Panc1 (cell line): Measurements from ENCODE around the gene LRFN2. TPM values are rescaled to one million over a fixed set of nuclear protein-coding genes. Genes with fewer than 3 reads are reported as not detected.

Source experiments
- ATAC-seq: fragments of 200-7000 bp; cut with Tn5 transposase; 2 replicates; pipeline ENCODE4 v1.9.1; 2020; ENCODE audit warnings: mild to moderate bottlenecking, moderate library complexity
- BruUV-seq: library from RNA; stranded (reverse); fragments of 400-500 nt; replicated peaks from 2 replicates; lab custom pipeline; 2021; lab: Mats Ljungman, UMichigan
- CTCF ChIA-PET: fragments of 300-600 bp; sonication (Branson Sonifier 250); formaldehyde crosslinking; loops from one replicate; lab custom pipeline; 2022; ENCODE audit warnings: antibody characterized with exemption; lab: Charles Lee
- POLR2A ChIA-PET: fragments of 300-600 bp; sonication (Branson Sonifier 250); formaldehyde crosslinking; loops from one replicate; lab custom pipeline; 2022; ENCODE audit warnings: antibody characterized with exemption; lab: Charles Lee
- DNase-seq: peaks from one replicate; pipeline ENCODE4 v3.0.0-alpha.2; 2010; ENCODE audit warnings: low read depth, low spot score
- H3K27ac ChIP-seq: 2 replicates; pipeline ENCODE4 v1.5.1; 2011; ENCODE audit warnings: mild to moderate bottlenecking, low read length, inconsistent platforms
- H3K27me3 ChIP-seq: fragments of 200-500 bp; sonication (Bioruptor generic); 2 replicates; pipeline ENCODE4 v1.6.0; 2014; ENCODE audit warnings: low read length, inconsistent platforms; ENCODE audit not compliant: control insufficient read depth, insufficient read depth
- H3K36me3 ChIP-seq: fragments of 200-500 bp; sonication (Bioruptor generic); 2 replicates; pipeline ENCODE4 v1.5.1; 2014; ENCODE audit warnings: inconsistent platforms, mild to moderate bottlenecking, low read length, moderate library complexity; ENCODE audit not compliant: control insufficient read depth, insufficient read depth
- H3K4me1 ChIP-seq: 2 replicates; pipeline ENCODE4 v1.5.1; 2011; ENCODE audit warnings: inconsistent platforms, mild to moderate bottlenecking, low read length, moderate library complexity; ENCODE audit not compliant: control insufficient read depth, insufficient read depth
- H3K4me3 ChIP-seq, 2 experiments: 2 replicates each; pipeline ENCODE4 v1.5.1; 2011 to 2012; ENCODE audit warnings: low read depth in 2 of 2, low read length in 2 of 2, mild to moderate bottlenecking in 2 of 2, inconsistent platforms in 1 of 2, moderate library complexity in 1 of 2
- H3K9me3 ChIP-seq: fragments of 200-500 bp; sonication (Bioruptor generic); 2 replicates; pipeline ENCODE4 v1.5.1; 2014; ENCODE audit warnings: low read depth, mild to moderate bottlenecking, inconsistent platforms, low read length, moderate library complexity; ENCODE audit not compliant: control insufficient read depth, insufficient read depth
- CTCF ChIP-seq: fragments of 450-650 bp; IDR thresholded peaks from 2 replicates; pipeline ENCODE4 v1.5.1; 2017; ENCODE audit warnings: mild to moderate bottlenecking
- POLR2AphosphoS5 ChIP-seq: IDR thresholded peaks from 2 replicates; pipeline ENCODE4 v1.6.1; 2012; ENCODE audit warnings: mild to moderate bottlenecking, low read depth, low read length, moderate library complexity
- SIN3A ChIP-seq: IDR thresholded peaks from 2 replicates; pipeline ENCODE4 v1.6.1; 2012; ENCODE audit warnings: low read depth, mild to moderate bottlenecking, low read length, moderate library complexity, borderline replicate concordance; ENCODE audit not compliant: insufficient read depth
- TCF7L2 ChIP-seq: IDR thresholded peaks from 2 replicates; pipeline ENCODE4 v1.6.1; 2011; ENCODE audit warnings: mild to moderate bottlenecking, low read depth, low read length, inconsistent platforms
- in situ Hi-C: cut with HindIII; loops from 2 replicates; pipeline ENCODE4 v1.10.0; 2016; ENCODE audit warnings: low sequenced_read_pairs, low pct_unique_long_range_greater_than_20kb
- intact Hi-C: fragments of 100-400 bp; cut with micrococcal nuclease; formaldehyde crosslinking; loops from one replicate; pipeline ENCODE4 v1.10.0; 2022; ENCODE audit not compliant: unreplicated experiment
- total RNA-seq: library from RNA; stranded (reverse); gene quantifications from one replicate; pipeline ENCODE4 v1.2.1, GENCODE V29; 2021; ENCODE audit not compliant: unreplicated experiment
- TF ChIP-seq, protein P1 (sequence below), 2 experiments: IDR thresholded peaks; 2 replicates each; pipeline ENCODE4 v1.6.1; 2011 to 2012; ENCODE audit warnings: low read depth in 2 of 2, control low read depth in 1 of 2, low read length in 1 of 2, mild to moderate bottlenecking in 1 of 2, moderate library complexity in 1 of 2; ENCODE audit not compliant: insufficient read depth in 1 of 2

The LRFN2 gene
- total RNA-seq, 1 experiment from 2014 or later, result 0.05 TPM

- BruUV-seq, result no TSS peak
- no peak overlapping the region for H3K27ac ChIP-seq
- H3K9me3 ChIP-seq, result no peaks in the 10 kb centered on the region
- H3K27me3 ChIP-seq, result peaks cover 12% of the 10 kb centered on the region
- in situ Hi-C loops, result no loop called here
- no peaks in the 10 kb centered on the region for H3K36me3 ChIP-seq
- ChIA-PET CTCF (no interaction called here), POLR2A (interaction anchor here (0.5 kb wide), 1 partner anchor 73 kb away, joined by 3 read pairs; no protein-coding TSS in a partner anchor)
- H3K4me1 ChIP-seq, result peaks cover 5% of the 10 kb centered on the region; the same call in 1 of the 2 replicates
- no peak for ATAC-seq
- no peak for DNase-seq
- H3K4me3 ChIP-seq, result no peak overlapping the region; a peak in 1 of 4 replicates
- no peak for TF ChIP-seq TCF7L2
- no peak for TF ChIP-seq SIN3A
- TF ChIP-seq CTCF, result no peak
- TF ChIP-seq POLR2AphosphoS5, result no peak
- TF ChIP-seq, protein P1, sequence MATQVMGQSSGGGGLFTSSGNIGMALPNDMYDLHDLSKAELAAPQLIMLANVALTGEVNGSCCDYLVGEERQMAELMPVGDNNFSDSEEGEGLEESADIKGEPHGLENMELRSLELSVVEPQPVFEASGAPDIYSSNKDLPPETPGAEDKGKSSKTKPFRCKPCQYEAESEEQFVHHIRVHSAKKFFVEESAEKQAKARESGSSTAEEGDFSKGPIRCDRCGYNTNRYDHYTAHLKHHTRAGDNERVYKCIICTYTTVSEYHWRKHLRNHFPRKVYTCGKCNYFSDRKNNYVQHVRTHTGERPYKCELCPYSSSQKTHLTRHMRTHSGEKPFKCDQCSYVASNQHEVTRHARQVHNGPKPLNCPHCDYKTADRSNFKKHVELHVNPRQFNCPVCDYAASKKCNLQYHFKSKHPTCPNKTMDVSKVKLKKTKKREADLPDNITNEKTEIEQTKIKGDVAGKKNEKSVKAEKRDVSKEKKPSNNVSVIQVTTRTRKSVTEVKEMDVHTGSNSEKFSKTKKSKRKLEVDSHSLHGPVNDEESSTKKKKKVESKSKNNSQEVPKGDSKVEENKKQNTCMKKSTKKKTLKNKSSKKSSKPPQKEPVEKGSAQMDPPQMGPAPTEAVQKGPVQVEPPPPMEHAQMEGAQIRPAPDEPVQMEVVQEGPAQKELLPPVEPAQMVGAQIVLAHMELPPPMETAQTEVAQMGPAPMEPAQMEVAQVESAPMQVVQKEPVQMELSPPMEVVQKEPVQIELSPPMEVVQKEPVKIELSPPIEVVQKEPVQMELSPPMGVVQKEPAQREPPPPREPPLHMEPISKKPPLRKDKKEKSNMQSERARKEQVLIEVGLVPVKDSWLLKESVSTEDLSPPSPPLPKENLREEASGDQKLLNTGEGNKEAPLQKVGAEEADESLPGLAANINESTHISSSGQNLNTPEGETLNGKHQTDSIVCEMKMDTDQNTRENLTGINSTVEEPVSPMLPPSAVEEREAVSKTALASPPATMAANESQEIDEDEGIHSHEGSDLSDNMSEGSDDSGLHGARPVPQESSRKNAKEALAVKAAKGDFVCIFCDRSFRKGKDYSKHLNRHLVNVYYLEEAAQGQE (IDR thresholded peaks at IDR 0.05; ENCODE audit: insufficient read depth in 1 of 2, low read depth in 2 of 2, low read length in 1 of 2), result no peak
- intact Hi-C loops, result no loop called here
Observed at GRCh38 chr6:40585651-40586269, 1.4 kb downstream of the LRFN2 start.

DNA sequence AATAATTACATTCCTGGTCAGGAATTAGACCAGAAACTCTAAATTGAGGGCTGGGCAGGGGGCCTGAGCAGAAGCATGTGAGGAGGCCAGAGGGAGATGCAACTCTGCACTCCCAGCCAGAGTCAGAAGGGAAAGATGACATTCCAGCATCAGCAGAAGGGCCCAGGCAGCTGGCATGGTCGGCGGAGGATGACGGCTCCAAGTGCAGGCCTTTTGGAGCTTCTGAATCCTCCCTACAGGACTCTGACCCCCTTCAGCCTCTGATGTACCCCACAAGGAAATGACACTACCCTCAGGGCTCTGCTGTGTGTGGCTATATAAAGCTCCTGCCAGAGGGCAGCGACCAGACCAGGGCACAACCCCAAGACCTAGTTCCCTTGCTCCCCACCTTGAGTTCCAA is 1.9 kb downstream of the LRFN2 start:
- no TSS peak for BruUV-seq
- no peak overlapping the region for H3K27ac ChIP-seq
- in situ Hi-C loops, result no loop called here
- ATAC-seq (no peak), DNase-seq (no peak)
- no peak overlapping the region for H3K4me3 ChIP-seq
- POLR2A ChIA-PET, result interaction anchor here (0.5 kb wide), 1 partner anchor 72 kb away, joined by 3 read pairs; no protein-coding TSS in a partner anchor
- H3K9me3 ChIP-seq, result no peaks in the 10 kb centered on the region
- H3K4me1 ChIP-seq, result peaks cover 5% of the 10 kb centered on the region; the same call in 1 of the 2 replicates
- H3K36me3 ChIP-seq, result no peaks in the 10 kb centered on the region
- CTCF ChIA-PET, result no interaction called here
- peaks cover 12% of the 10 kb centered on the region for H3K27me3 ChIP-seq
- intact Hi-C loops, result no loop called here
- TF ChIP-seq TCF7L2, result no peak
- TF ChIP-seq, protein P1 (IDR thresholded peaks at IDR 0.05; ENCODE audit: insufficient read depth in 1 of 2, low read depth in 2 of 2, low read length in 1 of 2), result no peak
